Measurements from ENCODE around the gene CXCR5.

The CXCR5 gene

DNA sequence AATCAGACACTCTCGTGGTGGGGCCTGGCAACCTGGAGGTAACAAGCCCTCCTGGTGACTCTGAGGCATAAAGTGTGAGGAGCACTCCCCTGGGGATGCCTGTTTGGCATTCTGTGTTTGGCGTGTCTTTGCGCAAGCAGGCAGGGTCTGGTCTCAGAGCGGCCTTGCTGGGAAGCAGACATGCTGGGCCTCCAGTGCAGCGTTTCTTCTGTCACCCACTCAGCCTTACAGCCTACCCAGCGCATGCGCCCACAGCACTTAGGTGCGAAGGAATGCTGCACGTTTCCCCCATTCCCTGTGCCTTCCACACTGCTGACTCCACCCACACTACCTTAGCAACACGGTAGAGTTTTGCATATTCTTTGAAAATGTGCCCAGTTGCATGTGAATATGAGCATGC is 7.4 kb upstream of the CXCR5 start:
- no peak for DNase-seq (ENCODE audit: low read depth)

DNA sequence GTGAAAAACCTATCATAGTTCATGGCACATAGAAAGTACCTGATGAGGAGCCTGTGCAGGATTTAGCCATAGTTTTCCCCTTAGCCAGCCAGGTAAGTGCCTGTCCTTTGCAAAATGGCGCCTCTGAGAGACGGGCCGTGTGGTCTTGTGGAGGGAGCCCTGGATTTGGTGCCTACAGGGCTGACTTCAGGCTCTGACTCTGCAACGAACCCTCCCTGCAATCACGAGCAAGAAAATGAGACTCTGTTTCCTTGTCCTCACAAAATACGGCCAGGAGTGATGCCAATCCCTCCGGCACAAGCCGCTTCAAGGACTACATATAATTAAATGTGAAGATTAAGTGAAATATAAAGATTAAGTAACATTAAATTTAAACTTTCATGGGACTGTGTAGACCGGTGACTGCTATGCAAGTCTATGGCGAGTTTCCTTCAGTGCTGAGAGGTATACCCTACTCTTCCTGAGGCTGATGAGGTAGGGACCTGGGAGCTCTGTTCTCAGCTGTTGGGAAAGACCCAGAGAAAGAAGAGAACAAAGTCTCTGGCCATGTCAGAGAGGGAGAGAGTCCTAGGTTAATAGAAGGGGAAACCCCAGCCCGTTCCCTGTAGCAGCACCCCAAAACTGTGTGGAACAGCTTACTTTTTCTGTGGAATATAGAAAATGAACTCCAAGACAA is 6.1 kb upstream of the CXCR5 start:
- no peak for DNase-seq (ENCODE audit: low read depth)

DNA sequence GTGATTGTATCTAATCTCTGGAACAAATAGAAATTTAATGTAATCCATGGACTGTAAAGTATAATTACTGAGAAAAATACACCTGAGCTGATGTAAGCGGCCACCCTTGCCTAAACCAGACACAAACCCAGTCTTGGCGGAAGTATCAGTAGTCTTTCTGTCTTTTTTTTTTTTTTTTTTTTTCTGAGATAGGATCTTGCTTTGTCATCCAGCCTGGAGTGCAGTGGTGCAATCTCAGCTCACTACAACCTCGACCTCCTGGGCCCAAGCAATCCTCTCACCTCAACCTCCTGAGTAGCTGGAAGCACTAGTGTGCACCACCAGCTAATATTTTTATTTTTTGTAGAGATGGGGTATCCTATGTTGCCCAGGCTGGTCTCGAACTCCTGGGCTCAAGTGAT is 5.5 kb upstream of the CXCR5 start:
- DNase-seq (ENCODE audit: low read depth) = no peak

- DNase-seq (ENCODE audit: low read depth) = no peak
Measured at GRCh38 chr11:118881228-118881627, 2.5 kb upstream of the CXCR5 start.

DNA sequence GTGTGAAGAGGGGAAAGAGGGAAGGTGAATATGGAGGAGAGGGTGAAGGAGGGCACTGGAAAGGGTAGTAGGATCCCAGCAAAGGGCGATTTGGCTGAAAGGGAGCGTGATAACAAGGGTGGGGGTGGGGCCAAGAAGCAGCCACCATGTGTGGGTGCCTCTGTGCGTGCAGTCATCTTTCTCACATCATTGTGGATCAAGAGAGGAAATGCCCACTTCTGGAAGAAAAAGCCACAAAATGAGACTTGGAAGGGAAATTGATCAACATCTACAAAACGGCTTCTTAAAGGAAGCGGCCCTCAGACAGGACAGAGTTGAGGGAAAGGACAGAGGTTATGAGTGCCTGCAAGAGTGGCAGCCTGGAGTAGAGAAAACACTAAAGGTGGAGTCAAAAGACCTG is 1.2 kb upstream of the CXCR5 start:
- no peak for DNase-seq (ENCODE audit: low read depth)

- no peak for DNase-seq (ENCODE audit: low read depth)
Measured at GRCh38 chr11:118883004-118883367, 706 bp upstream of the CXCR5 start.

DNA sequence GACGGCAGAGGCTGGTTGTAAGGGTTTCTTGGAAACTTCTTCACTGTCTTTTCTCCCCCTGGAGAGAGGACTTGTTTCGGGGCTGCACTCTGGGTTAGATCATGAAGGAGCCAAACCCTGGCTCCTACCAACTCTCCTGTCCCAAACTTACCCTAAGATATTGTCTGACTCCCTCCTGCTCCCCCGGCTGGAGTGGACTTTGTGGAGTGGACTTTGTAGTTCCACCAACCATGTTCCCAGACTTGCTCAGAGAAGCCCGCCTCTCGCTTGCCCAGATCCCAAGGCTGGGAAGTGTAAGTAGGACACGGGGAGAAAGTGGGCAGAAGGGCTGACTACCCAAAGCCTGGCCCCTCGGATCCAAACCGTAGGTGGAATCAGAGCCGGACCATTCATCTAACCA is 1.2 kb downstream of the CXCR5 start:
- no peak for DNase-seq (ENCODE audit: low read depth)

GRCh38 chr11:118885319-118885718 is 1.6 kb downstream of the CXCR5 start:
- DNase-seq (ENCODE audit: low read depth) = no peak

- DNase-seq (ENCODE audit: low read depth) = no peak
Measured at GRCh38 chr11:118885831-118886565, 2.3 kb downstream of the CXCR5 start.

DNA sequence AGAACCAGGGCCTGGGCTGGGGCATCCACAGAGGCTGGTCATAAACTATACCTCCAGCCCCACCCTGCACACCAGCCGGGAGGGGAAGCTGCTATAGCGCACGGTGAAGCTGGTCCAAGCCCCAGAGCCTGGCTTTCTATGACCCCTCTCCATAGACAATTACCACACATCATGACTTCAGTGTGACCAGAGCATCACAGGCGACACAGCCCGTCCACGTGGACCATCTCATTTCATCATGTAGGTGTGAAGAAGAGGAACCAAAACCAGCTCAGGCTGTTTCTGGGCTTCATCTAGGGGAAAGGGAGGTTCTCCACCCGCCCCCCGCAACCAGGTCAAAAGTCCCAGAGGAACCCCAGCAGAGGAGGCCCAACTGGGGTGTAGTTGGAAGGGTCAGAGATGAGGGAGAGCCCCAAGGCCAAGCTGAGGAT is 3.0 kb downstream of the CXCR5 start:
- no peak for DNase-seq (ENCODE audit: low read depth)

DNA sequence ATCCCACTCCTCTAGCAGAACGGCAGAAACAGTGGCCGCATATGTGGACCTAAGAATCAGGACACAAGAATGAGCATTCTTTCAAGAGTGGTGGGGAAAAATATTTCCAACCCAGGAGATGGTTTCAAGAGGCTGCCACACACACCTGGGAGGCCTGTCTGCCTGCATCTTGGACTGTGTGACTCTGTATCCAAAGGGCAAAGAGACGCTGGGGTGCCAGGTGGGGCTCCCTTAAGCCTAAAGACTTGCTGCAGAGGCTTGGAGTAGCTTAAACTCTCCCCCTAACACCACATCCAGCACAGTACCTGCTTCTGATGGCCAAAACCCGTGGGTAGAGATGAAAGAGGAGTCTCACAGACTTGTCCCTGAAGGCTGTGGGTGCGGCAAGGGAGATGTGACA is 3.5 kb downstream of the CXCR5 start:
- DNase-seq (ENCODE audit: low read depth) = no peak

GRCh38 chr11:118888398-118888797 is 4.7 kb downstream of the CXCR5 start:
- no peak for DNase-seq (ENCODE audit: low read depth)

DNA sequence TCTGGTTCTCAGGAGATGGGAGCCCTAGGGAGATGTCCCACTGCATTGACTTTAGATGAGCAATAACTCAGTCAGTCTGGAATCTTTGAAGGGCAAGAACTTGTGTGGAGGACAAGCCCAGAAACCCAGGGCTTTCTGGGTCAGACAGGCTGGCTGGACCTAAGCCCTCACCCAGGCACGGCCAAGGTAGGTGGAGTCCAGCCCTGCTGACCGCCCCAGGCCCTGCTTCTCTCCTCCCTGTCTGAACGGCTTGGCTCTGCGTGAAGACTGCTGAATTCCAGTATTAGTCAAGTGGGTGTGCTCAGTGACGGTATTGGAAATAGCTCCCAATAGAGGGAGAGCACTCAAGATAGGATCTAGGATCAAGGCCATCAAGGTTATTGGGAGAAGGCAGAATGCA is 6.1 kb downstream of the CXCR5 start:
- DNase-seq (ENCODE audit: low read depth) = no peak

DNA sequence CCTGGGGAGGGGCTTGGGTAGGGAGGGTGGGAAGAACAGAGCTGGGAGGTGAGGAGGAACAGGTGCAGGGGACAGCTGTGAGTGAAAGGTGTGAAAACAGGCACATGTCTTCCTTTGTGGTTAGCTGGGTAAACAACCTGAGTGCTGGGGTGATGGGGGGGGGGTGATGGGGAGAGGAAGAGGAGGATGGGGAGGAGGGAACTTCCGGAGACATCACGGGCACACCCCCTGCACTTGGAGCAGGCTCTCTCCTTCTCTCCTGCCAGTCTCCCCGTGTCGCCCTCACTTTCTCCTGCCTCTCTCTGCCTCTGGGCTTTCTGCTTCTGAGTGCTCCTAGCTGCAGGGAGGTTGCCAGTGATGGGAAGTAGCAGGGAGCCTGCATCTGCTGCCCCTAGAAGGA is 8.8 kb downstream of the CXCR5 start:
- no peak for DNase-seq (ENCODE audit: low read depth)

GRCh38 chr11:118892964-118893363 is 9.3 kb downstream of the CXCR5 start:
- no peak for DNase-seq (ENCODE audit: low read depth)

- DNase-seq (ENCODE audit: low read depth) = no peak
Measured at GRCh38 chr11:118893662-118894061, 10.0 kb downstream of the CXCR5 start.

DNA sequence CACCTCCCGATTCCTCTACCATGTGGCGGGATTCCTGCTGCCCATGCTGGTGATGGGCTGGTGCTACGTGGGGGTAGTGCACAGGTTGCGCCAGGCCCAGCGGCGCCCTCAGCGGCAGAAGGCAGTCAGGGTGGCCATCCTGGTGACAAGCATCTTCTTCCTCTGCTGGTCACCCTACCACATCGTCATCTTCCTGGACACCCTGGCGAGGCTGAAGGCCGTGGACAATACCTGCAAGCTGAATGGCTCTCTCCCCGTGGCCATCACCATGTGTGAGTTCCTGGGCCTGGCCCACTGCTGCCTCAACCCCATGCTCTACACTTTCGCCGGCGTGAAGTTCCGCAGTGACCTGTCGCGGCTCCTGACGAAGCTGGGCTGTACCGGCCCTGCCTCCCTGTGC is 10.5 kb downstream of the CXCR5 start:
- no peak for DNase-seq (ENCODE audit: low read depth)

- DNase-seq (ENCODE audit: low read depth) = no peak
Measured at GRCh38 chr11:118895093-118896039, 11.7 kb downstream of the CXCR5 start.

- no peak for DNase-seq (ENCODE audit: low read depth)
Measured at GRCh38 chr11:118896472-118896913, 12.8 kb downstream of the CXCR5 start.

DNA sequence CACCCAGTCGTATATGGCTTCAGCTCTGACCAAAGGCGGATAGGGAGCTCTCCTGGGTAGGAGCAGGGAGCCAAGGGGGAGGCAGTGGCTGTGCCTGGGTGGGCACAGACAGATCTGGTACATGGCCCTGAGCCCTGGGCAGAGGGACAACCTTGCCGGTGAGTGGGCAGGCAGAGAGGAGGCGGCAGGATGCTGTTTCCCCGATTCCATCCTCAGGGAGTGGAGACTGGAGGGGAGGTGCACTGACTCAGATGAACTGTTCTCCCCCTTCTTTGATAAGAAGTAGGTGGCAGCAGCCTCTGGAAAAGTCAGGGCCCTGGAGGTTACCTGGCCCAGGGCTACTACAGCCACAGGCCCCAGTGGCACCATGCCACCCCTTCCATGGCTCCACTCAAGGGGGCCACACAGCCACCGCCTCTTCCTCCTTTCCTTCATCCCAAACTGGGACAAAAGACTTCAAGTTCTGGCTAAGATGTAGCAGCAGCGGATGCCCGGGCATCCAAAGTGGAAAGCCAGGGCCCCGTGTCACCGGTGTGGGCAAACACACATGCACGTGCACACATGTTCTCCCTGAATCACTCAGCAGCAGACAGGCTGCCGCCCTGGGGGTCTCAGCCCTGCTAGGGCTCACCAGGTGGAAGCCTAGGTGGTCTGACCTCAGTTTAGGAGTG is 13.4 kb downstream of the CXCR5 start:
- no peak for DNase-seq (ENCODE audit: low read depth)

- DNase-seq (ENCODE audit: low read depth) = no peak
Measured at GRCh38 chr11:118897721-118898310, 14.1 kb downstream of the CXCR5 start.
